ENCODE measurements around the gene KLRC3. TPM values are rescaled to one million over a fixed set of nuclear protein-coding genes. Genes with fewer than 3 reads are reported as not detected.
"Not testable (repeated sequence)": the region's sequence is repeated elsewhere in the genome, so short reads cannot be mapped to it uniquely, and the experiment has no call there.

The KLRC3 gene
- total and polyA plus RNA-seq, 2 of the 13 experiments (the other 11 are each of a cell fraction or from before 2014, with no cell fraction given): not detected

DNA sequence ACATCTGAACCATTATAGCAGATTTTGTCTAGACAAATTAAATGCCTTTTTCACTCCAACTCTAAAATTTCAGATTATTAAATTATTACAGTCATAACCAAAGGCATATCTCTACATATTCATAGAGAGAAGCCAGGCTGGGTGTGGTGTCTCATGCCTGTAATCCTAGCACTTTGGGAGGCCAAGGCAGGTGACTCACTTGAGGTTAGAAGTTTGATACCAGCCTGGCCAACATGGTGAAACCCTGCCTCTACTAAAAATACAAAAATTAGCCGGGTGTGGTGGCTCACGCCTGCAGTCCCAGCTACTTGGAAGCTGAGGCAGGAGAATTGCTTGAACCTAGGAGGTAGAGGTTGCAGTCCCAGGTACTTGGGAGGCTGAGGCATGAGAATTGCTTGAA lies 41.7 kb downstream of the KLRC3 start:
- DNase-seq (ENCODE audit: low spot score); H3K27ac ChIP-seq (ENCODE audit: extremely low read length, insufficient read depth, low read length); H2AFZ ChIP-seq (ENCODE audit: low read length); POLR2A ChIA-PET; ATAC-seq; intact Hi-C loops (cut with micrococcal nuclease; ENCODE audit: unreplicated experiment); H3K4me1 ChIP-seq (ENCODE audit: insufficient read depth, low read length); H3K36me3 ChIP-seq (replicated peaks in 1 of 2; ENCODE audit: control insufficient read depth in 1 of 2, insufficient read depth in 2 of 2, low read length in 2 of 2); H3K79me2 ChIP-seq (ENCODE audit: insufficient read depth, low read length); CTCF ChIA-PET (ENCODE audit: low intra/inter-chr PET ratio, low total read pairs); H3K4me3 ChIP-seq (replicated peaks in 1 of 3; ENCODE audit: insufficient read depth in 1 of 3, low read depth in 2 of 3, low read length in 3 of 3); H4K20me1 ChIP-seq (ENCODE audit: insufficient read depth, low read length); in situ Hi-C loops (cut with HindIII; ENCODE audit: extremely low pct_ligation_motif_present, low pct_unique_long_range_greater_than_20kb); H3K9me3 ChIP-seq (ENCODE audit: low read length); BruUV-seq (replicated peaks); H3K27me3 ChIP-seq (ENCODE audit: control insufficient read depth in 1 of 2, insufficient read depth in 2 of 2, low read length in 2 of 2); FAIRE-seq; H3K9ac ChIP-seq (ENCODE audit: insufficient read depth, low read depth, low read length); H3K4me2 ChIP-seq (ENCODE audit: low read depth, low read length): not testable (repeated sequence)
- WGBS (ENCODE audit: low lambda C conversion rate): 6% methylated on average over 2 of the region's 2 CpGs

DNA sequence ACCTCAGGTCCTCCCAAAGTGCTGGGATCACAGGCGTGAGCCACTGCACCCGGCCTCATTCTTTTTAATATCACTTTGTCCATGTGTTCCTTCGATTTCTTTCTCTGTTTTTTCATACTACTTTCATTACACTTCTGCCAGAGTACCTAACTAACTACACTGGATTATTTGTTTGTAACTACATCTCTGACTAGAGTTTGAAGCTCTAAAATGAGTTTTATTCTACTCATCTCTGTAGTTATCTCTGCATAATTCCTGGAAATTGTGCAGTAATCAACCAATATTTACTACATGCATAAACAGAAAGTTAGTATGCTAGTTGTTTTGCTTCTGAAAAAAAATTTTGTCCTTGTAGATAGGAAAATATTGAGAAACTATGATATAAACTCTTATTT lies 45.8 kb downstream of the KLRC3 start:
- FAIRE-seq (no peak), ATAC-seq (no peak), DNase-seq (ENCODE audit: low spot score) (no peak)
- no peaks in the 10 kb centered on the region for H3K9me3 ChIP-seq (ENCODE audit: low read length)
- no peaks in the 10 kb centered on the region for H3K36me3 ChIP-seq (replicated peaks in 1 of 2; ENCODE audit: control insufficient read depth in 1 of 2, insufficient read depth in 2 of 2, low read length in 2 of 2)
- no peaks in the 10 kb centered on the region for H3K4me1 ChIP-seq (ENCODE audit: insufficient read depth, low read length)
- H3K9ac ChIP-seq (ENCODE audit: insufficient read depth, low read depth, low read length): no peak overlapping the region
- H3K27me3 ChIP-seq (ENCODE audit: control insufficient read depth in 1 of 2, insufficient read depth in 2 of 2, low read length in 2 of 2): no peaks in the 10 kb centered on the region; a peak in 1 of 5 replicates
- no peaks in the 10 kb centered on the region for H4K20me1 ChIP-seq (ENCODE audit: insufficient read depth, low read length)
- H2AFZ ChIP-seq (ENCODE audit: low read length): no peak overlapping the region
- intact Hi-C loops (cut with micrococcal nuclease; ENCODE audit: unreplicated experiment) (no loop called here), in situ Hi-C loops (cut with HindIII; ENCODE audit: extremely low pct_ligation_motif_present, low pct_unique_long_range_greater_than_20kb) (no loop called here)
- CTCF ChIA-PET (ENCODE audit: low intra/inter-chr PET ratio, low total read pairs): no interaction called here
- no TSS peak for BruUV-seq (replicated peaks)
- no peak overlapping the region for H3K4me3 ChIP-seq (replicated peaks in 1 of 3; ENCODE audit: insufficient read depth in 1 of 3, low read depth in 2 of 3, low read length in 3 of 3)
- POLR2A ChIA-PET: no interaction called here
- no peak overlapping the region for H3K4me2 ChIP-seq (ENCODE audit: low read depth, low read length)
- WGBS (ENCODE audit: low lambda C conversion rate): 10% methylated on average over 3 of the region's 3 CpGs
- H3K79me2 ChIP-seq (ENCODE audit: insufficient read depth, low read length): no peaks in the 10 kb centered on the region
- no peak overlapping the region for H3K27ac ChIP-seq (ENCODE audit: extremely low read length, insufficient read depth, low read length)
- TF ChIP-seq, protein P1, sequence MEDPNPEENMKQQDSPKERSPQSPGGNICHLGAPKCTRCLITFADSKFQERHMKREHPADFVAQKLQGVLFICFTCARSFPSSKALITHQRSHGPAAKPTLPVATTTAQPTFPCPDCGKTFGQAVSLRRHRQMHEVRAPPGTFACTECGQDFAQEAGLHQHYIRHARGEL (CRISPR knock-in tag; IDR thresholded peaks at IDR 0.05): no peak
- TF ChIP-seq, protein P2, sequence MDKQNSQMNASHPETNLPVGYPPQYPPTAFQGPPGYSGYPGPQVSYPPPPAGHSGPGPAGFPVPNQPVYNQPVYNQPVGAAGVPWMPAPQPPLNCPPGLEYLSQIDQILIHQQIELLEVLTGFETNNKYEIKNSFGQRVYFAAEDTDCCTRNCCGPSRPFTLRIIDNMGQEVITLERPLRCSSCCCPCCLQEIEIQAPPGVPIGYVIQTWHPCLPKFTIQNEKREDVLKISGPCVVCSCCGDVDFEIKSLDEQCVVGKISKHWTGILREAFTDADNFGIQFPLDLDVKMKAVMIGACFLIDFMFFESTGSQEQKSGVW (CRISPR knock-in tag; IDR thresholded peaks at IDR 0.05; ENCODE audit: borderline replicate concordance): no peak
- TF ChIP-seq ZNF790 (CRISPR knock-in tag; IDR thresholded peaks at IDR 0.05; ENCODE audit: borderline replicate concordance) (no peak), JARID2 (CRISPR knock-in tag; IDR thresholded peaks at IDR 0.05; ENCODE audit: insufficient replicate concordance) (no peak), ZNF781 (CRISPR knock-in tag; IDR thresholded peaks at IDR 0.05; ENCODE audit: borderline replicate concordance, not compliant biosample characterization) (no peak), ZNF713 (CRISPR knock-in tag; IDR thresholded peaks at IDR 0.05) (no peak), ZNF777 (CRISPR knock-in tag; IDR thresholded peaks at IDR 0.05) (no peak), ZNF572 (CRISPR knock-in tag; IDR thresholded peaks at IDR 0.05) (no peak), ARNT (IDR thresholded peaks at IDR 0.05) (no peak), NFIC (IDR thresholded peaks at IDR 0.05; ENCODE audit: low read length) (no peak), ZNF136 (CRISPR knock-in tag; IDR thresholded peaks at IDR 0.05; ENCODE audit: low read depth) (no peak)
- TF ChIP-seq, protein P3, sequence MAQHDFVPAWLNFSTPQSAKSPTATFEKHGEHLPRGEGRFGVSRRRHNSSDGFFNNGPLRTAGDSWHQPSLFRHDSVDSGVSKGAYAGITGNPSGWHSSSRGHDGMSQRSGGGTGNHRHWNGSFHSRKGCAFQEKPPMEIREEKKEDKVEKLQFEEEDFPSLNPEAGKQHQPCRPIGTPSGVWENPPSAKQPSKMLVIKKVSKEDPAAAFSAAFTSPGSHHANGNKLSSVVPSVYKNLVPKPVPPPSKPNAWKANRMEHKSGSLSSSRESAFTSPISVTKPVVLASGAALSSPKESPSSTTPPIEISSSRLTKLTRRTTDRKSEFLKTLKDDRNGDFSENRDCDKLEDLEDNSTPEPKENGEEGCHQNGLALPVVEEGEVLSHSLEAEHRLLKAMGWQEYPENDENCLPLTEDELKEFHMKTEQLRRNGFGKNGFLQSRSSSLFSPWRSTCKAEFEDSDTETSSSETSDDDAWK (CRISPR knock-in tag; IDR thresholded peaks at IDR 0.05): no peak
- TF ChIP-seq, protein P4, sequence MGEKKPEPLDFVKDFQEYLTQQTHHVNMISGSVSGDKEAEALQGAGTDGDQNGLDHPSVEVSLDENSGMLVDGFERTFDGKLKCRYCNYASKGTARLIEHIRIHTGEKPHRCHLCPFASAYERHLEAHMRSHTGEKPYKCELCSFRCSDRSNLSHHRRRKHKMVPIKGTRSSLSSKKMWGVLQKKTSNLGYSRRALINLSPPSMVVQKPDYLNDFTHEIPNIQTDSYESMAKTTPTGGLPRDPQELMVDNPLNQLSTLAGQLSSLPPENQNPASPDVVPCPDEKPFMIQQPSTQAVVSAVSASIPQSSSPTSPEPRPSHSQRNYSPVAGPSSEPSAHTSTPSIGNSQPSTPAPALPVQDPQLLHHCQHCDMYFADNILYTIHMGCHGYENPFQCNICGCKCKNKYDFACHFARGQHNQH (CRISPR knock-in tag; IDR thresholded peaks at IDR 0.05): no peak

Data from HepG2 (cell line).